Fibroblast of pulmonary artery (primary cell): ENCODE results near the gene ATAD3C.
"Not testable (repeated sequence)": the region's sequence is repeated elsewhere in the genome, so short reads cannot be mapped to it uniquely, and the experiment has no call there.

Experiments used
- DNase-seq: peaks from one replicate; pipeline ENCODE4 v3.0.0-alpha.2; 2010; ENCODE audit warnings: low read depth
- H3K4me3 ChIP-seq: replicated peaks from 2 replicates; pipeline ENCODE4 v1.5.1; 2011; ENCODE audit warnings: low read depth, mild to moderate bottlenecking, control low read depth, low read length, moderate library complexity
- TF ChIP-seq, protein P1 (sequence below): IDR thresholded peaks from 2 replicates; pipeline ENCODE4 v1.5.1; 2011; ENCODE audit warnings: mild to moderate bottlenecking, control low read depth, low read length, inconsistent platforms; ENCODE audit errors: missing control alignments

Gene ATAD3C

DNA sequence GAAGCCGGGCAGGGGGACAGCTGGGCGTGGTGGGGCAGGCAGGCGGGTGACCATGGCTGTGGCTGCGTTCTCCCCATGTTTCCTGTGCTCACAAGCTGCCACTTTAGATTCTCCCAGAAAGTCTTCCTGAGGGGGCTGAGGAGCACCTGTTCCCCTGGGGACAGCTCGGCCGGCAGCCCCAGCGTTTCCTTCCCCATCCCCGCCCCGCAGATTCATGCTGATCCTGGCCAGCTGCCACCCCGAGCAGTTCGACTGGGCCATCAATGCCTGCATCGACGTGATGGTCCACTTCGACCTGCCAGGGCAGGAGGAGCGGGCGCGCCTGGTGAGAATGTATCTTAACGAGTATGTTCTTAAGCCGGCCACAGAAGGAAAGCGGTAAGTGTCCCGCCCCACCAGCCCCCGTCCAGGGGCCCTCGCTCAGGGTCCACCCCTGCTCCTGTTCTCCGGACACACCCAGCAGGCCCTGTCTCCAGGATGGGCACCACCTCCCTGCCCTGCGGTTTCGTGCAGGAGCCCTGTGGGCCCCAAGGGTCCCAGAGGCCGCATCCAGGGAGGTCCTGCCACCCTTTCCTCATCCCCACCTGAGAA lies 11.1 kb downstream of the ATAD3C start:
- H3K4me3 ChIP-seq = no peak overlapping the region
- TF ChIP-seq, protein P1, sequence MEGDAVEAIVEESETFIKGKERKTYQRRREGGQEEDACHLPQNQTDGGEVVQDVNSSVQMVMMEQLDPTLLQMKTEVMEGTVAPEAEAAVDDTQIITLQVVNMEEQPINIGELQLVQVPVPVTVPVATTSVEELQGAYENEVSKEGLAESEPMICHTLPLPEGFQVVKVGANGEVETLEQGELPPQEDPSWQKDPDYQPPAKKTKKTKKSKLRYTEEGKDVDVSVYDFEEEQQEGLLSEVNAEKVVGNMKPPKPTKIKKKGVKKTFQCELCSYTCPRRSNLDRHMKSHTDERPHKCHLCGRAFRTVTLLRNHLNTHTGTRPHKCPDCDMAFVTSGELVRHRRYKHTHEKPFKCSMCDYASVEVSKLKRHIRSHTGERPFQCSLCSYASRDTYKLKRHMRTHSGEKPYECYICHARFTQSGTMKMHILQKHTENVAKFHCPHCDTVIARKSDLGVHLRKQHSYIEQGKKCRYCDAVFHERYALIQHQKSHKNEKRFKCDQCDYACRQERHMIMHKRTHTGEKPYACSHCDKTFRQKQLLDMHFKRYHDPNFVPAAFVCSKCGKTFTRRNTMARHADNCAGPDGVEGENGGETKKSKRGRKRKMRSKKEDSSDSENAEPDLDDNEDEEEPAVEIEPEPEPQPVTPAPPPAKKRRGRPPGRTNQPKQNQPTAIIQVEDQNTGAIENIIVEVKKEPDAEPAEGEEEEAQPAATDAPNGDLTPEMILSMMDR = no peak
- no peak for DNase-seq

DNA sequence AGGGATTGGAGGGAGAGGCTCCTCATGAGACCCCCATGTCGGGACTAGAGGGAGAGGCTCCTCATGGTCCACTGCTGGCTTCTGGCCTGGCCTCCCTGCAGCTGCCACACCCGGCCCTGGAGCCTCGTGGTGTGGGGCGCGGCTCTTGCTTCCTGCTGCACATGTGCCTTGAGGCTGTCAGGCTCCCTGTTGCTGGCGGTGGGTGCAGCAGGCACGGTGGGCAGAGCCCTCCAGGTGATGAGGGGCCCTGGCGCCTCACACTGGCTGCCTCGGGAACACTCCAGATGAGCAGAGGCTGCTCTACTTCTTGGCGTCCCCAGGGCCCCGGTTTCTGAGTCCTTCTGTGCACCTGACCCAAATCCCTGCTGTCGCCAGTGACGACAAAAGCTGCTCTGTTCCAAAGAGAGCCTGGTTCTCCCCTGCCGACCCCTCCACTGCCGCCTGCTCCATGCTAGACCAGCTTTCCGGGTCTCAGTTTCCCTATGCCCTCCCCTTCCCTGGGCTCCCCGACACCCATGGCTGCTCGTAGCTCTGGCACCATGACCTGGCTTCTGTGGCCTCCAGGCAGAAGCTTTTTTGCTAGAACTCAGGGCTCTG lies 12.3 kb downstream of the ATAD3C start:
- no peak for DNase-seq
- H3K4me3 ChIP-seq = no peak overlapping the region
- TF ChIP-seq, protein P1 = no peak

DNA sequence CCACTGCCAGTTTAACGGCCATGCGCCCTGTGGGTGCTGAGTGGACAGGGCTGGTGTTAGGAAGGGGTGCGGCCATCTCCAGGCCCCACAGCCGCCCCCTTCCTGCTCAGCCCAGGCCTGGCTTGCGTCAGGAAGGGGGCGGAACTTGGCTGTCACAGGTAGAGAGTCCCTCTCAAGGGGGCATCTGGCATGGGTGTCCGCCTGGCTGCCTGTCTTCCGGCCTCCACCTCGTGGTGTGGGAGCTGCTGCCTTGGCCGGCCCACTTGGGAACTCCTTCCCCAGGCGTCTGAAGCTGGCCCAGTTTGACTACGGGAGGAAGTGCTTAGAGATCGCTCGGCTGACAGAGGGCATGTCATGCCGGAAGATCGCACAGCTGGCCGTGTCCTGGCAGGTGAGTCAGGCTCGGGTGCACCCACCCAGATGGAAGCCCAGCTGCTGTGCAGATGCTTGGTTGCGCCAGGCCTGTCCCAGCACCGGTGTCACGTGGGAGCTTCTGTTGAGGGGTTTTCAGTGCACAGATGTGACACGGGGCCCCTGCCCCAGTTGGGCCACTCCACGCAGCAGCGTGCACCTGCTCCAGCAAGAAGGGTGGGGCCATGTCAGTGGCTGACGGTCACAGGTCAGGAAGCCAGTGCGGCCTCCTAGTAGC lies 13.0 kb downstream of the ATAD3C start:
- peak; percentile 47 for DNase-seq
- TF ChIP-seq, protein P1 = no peak
- H3K4me3 ChIP-seq = no peak overlapping the region

DNA sequence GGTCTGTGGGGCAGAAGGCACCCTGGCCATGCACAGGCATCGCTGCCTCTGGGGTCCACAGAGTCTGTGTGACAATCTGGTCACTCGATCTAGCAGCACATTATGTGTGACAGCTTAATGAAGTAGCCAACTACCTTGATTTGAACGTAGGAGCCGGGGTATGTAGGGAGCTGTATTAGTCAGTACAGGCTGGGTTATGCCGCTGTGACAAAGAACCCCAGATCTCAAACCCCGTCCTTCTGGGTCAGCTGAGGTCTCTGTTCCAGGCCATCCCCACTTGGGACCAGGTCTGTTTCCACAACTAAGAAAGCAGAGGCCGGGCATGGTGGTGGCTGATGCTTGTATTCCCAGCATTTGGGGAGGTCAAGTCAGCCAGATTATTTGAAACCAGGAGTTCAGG lies 13.8 kb downstream of the ATAD3C start:
- H3K4me3 ChIP-seq = no peak overlapping the region
- TF ChIP-seq, protein P1 = no peak
- no peak for DNase-seq

DNA sequence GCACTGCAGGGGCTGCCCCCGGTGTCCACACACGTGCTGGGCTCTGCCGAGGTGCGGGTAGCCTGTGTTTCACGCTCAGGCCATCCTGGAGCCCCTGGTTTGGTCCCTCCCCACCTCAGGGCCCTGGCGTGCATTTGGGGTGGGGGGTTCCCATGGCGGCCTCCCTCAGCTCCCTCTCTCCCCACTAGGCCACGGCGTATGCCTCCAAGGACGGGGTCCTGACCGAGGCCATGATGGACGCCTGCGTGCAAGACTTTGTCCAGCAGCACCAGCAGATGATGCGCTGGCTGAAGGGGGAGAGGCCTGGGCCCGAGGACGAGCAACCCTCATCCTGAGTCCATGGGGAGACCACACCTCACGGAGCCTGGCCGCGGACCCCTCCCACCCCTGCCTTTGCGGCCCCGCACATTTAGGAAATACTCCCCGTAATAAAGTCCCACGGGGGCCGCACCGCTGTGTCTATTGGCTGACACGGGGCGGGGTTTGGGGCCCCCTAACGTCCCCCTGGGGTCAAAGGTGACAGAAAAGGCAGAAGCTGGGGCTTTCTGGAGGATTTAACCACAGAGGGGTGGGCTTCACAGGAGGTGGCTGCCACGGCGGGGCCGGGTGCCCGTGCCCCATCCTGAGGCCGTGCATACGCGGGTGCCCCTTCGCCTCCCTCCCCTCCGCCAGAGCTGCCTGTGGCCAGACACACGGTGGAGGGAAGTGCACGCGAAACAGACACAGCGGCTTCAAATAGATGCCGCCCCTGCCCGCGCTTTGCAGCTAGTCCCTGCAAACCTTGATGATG lies 18.9 kb downstream of the ATAD3C start:
- H3K4me3 ChIP-seq, DNase-seq: not testable (repeated sequence)

DNA sequence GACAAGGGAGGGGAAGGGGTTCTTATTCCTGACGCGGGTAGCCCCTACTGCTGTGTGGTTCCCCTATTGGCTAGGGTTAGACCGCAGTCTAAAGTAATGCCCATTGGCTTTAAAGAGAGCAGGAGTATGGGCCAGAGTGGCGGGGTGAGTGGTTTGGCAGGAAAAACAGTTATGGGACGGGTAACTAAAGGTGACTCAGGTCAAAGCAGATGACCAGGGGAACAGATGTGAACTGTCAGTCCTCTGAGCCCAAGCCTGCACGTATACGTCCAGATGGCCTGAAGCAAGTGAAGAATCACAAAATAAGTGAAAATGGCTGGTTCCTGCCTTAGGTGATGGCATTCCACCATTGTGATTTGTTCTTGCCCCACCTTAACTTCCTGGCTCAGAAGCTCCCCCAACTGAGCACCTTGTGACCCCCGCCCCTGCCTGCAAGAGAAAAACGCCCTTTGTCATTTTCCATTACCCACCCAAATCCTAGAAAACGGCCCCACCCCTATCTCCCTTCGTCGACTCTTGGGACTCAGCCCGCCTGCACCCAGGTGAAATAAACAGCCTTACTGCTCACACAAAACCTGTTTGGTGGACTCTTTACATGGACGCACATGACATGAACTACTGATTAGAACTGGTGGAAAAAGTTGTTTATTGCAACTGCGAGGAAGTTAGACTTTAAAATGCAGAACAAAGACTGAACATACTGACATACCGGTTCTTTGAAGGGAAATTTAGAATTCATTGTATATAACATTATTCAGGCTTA lies 21.3 kb downstream of the ATAD3C start:
- peak overlapping the region; percentile 86 for H3K4me3 ChIP-seq
- TF ChIP-seq, protein P1 = no peak
- no peak for DNase-seq
